Small intestine (tissue), 7 donors: ENCODE measurements around the gene OSBPL10. TPM values are rescaled to one million over a fixed set of nuclear protein-coding genes. Genes with fewer than 3 reads are reported as not detected.

Experiments
- DNase-seq, 2 donors: peaks; one replicate each; pipeline versions ENCODE4 v3.0.0 to v3.0.0-alpha.2; 2013
- FAIRE-seq: peaks from 2 replicates; lab custom pipeline; 2012; peaks lifted over from hg19 to GRCh38; lab: Jason Lieb, UNC
- H3K27ac ChIP-seq, 3 donors: one replicate each; pipeline ENCODE4 v1.5.1; 2013; ENCODE audit warnings: low read length in 2 of 3, mild to moderate bottlenecking in 2 of 3, control low read depth in 1 of 3, inconsistent platforms in 1 of 3, low read depth in 1 of 3, moderate library complexity in 1 of 3
- H3K27me3 ChIP-seq, 3 donors: one replicate each; pipeline ENCODE4 v1.6.1; 2013; ENCODE audit warnings: low read length in 3 of 3, inconsistent platforms in 1 of 3; ENCODE audit not compliant: control insufficient read depth in 3 of 3, insufficient read depth in 3 of 3
- H3K36me3 ChIP-seq, 3 donors: one replicate each; pipeline ENCODE4 v1.6.1; 2013; ENCODE audit warnings: low read length in 3 of 3, inconsistent platforms in 1 of 3, low read depth in 1 of 3, mild to moderate bottlenecking in 1 of 3, moderate library complexity in 1 of 3; ENCODE audit not compliant: control insufficient read depth in 3 of 3, insufficient read depth in 2 of 3
- H3K4me1 ChIP-seq, 3 donors: one replicate each; pipeline ENCODE4 v1.6.1; 2013; ENCODE audit warnings: low read length in 2 of 3, inconsistent platforms in 1 of 3, low read depth in 1 of 3, mild to moderate bottlenecking in 1 of 3, moderate library complexity in 1 of 3; ENCODE audit not compliant: control insufficient read depth in 3 of 3, insufficient read depth in 2 of 3
- H3K4me3 ChIP-seq, 3 donors: one replicate each; pipeline ENCODE4 v1.5.1; 2013; ENCODE audit warnings: low read length in 3 of 3, control low read depth in 1 of 3, inconsistent platforms in 1 of 3, low read depth in 1 of 3, mild to moderate bottlenecking in 1 of 3, moderate library complexity in 1 of 3
- H3K9me3 ChIP-seq, 2 donors: one replicate each; pipeline ENCODE4 v1.6.1; 2013; ENCODE audit warnings: low read depth in 1 of 2, low read length in 1 of 2; ENCODE audit not compliant: control insufficient read depth in 2 of 2, insufficient read depth in 1 of 2
- WGBS, 3 donors: extraction: QIAGEN DNeasy Blood & Tissue Kit; methylation state at CpG; one replicate each; pipeline ENCODE4 v1.1.7; 2013; 5-methylcytosine and 5-hydroxymethylcytosine counted together
- polyA plus RNA-seq, 4 donors: library from polyadenylated mRNA; stranded (reverse) in 3 of 4; unstranded in 1 of 4; fragments of 200-250 nt in 3 of 4; fragments of 120-200 nt in 1 of 4; gene quantifications; one replicate each; pipeline versions ENCODE4 v1.2.1 to v1.2.3, GENCODE V29; 2013
- donor health status: healthy with polysubstance abuse.
- donor health status: control.
- donor health status: control.
- donor health status: Bipolar disorder and iron deficiency.
- donor health status: healthy.

OSBPL10 gene
- polyA plus RNA-seq, 4 donors = 1.4 to 8.6 (median 3.8) TPM

DNA sequence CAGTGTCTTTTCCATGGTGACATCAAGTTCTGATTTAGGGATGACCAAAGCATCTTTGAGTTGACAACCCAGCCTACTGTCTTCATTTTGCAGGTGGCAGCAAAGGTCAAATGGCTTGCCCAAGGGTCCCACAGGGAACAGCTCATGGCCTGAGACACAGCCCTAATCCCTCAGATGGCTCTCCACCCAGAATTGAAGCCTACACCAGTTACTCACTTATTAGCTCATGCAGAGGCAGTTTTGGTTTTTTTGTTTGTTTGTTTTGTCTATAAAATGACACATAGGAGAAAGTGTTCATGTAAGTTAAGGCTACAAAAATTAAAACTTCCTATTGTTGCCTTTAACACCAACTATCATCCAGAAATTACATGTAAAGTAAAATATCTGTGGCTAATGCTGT lies 167.9 kb downstream of the OSBPL10 start:
- peaks cover 0 to 7% (median 0%) of the 10 kb centered on the region in 3 donors for H3K36me3 ChIP-seq
- no peaks in the 10 kb centered on the region for H3K4me1 ChIP-seq
- DNase-seq (no peak), FAIRE-seq (no peak)
- H3K4me3 ChIP-seq = no peak overlapping the region
- H3K27ac ChIP-seq = no peak overlapping the region
- H3K9me3 ChIP-seq = peaks cover 0 to 2% of the 10 kb centered on the region in 2 donors
- no peaks in the 10 kb centered on the region for H3K27me3 ChIP-seq

- no peak overlapping the region for H3K4me3 ChIP-seq
- no peak for FAIRE-seq
- no peak overlapping the region for H3K27ac ChIP-seq
- 93 to 96% (median 94%) methylated on average over 11 of the region's 11 CpGs for WGBS, 3 donors
- H3K9me3 ChIP-seq = peaks cover 0 to 2% of the 10 kb centered on the region in 2 donors
- H3K27me3 ChIP-seq = no peaks in the 10 kb centered on the region
- peaks cover 0 to under 1% (median 0%) of the 10 kb centered on the region in 3 donors for H3K36me3 ChIP-seq
- no peak for DNase-seq
- no peaks in the 10 kb centered on the region for H3K4me1 ChIP-seq
Measured at GRCh38 chr3:31810991-31811433, 170.1 kb downstream of the OSBPL10 start.

DNA sequence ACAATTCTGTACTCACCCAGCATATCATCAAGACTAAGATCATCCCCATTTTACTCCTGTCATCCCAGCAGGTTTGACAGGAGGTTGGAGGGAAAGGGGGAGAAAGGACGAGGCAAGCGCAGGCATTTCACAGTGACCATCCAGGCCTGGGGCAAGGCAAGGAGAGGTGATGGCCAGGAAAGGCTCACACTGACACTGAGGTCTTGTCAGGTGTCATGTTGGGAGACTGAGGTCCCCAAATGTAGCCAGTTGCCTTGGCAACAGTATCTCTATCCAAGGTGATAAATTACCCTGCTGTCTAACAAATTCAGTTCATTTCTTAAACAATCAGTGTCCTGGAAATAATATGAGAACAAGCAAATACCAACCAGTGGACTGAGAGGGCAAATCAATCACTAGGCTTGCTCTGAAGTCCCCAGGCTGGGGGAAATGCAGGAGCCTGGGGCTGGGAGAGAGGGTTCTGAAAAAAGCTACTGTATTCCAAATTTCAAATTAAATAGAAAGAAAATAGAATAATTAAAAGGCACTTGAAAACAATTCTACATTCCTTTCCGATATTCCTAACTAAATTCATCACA lies 172.8 kb downstream of the OSBPL10 start:
- Histone ChIP-seq H3K36me3 (peaks cover 0 to 2% (median 0%) of the 10 kb centered on the region in 3 donors), H3K27me3 (no peaks in the 10 kb centered on the region), H3K4me3 (no peak overlapping the region), H3K4me1 (no peaks in the 10 kb centered on the region), H3K27ac (no peak overlapping the region), H3K9me3 (peaks cover 0 to 2% of the 10 kb centered on the region in 2 donors)
- 90 to 95% (median 91%) methylated on average over 3 of the region's 3 CpGs for WGBS, 3 donors
- DNase-seq = no peak
- FAIRE-seq = no peak

DNA sequence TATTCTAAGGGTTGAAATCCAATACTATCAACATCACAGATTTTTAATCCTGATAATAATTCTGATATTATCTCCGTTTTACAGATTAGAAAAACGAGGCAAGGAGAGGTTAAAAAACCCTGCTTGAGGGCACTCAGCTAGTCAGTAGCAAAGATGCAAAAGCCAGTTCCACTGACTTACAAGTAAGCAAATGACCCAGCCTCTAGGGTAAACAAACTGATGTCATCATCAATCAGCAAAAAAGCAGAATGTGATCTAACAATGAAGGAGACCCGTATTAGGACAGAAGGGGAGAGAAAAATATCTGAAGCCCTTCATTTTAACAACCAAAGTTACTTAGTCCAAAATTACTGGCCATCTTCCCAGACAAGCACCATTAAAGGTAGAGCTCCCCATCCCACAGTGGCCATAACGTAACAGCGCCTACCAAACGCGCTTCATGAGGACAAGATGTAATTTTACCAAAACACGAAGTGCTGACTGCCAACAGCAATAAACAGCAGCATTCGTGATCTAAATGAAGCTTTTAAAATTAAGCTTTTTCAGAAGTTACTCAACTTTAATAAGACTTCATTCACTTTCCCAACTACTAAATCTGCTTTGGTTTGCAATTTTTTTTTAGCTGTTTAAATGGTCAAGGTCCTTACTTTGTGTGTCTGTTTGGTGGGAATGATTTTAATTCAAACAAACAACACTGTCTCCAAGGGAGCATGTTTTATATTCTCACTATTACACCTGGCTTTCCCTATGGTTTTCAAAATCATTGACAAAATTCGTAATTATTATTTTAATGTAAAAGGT lies 176.6 kb downstream of the OSBPL10 start:
- Histone ChIP-seq H3K36me3 (peaks cover 0 to 2% (median 0%) of the 10 kb centered on the region in 3 donors), H3K9me3 (no peaks in the 10 kb centered on the region), H3K27me3 (no peaks in the 10 kb centered on the region), H3K4me1 (no peaks in the 10 kb centered on the region), H3K27ac (no peak overlapping the region), H3K4me3 (no peak overlapping the region)
- 71 to 79% (median 76%) methylated on average over 10 of the region's 10 CpGs for WGBS, 3 donors
- DNase-seq = no peak
- no peak for FAIRE-seq

GRCh38 chr3:31802981-31803740 lies 177.9 kb downstream of the OSBPL10 start:
- Histone ChIP-seq H3K9me3 (peaks cover 0 to 5% of the 10 kb centered on the region in 2 donors), H3K27me3 (no peaks in the 10 kb centered on the region), H3K4me3 (no peak overlapping the region), H3K4me1 (no peaks in the 10 kb centered on the region), H3K36me3 (peaks cover 0 to 4% (median 0%) of the 10 kb centered on the region in 3 donors), H3K27ac (no peak overlapping the region)
- FAIRE-seq (no peak), DNase-seq (no peak)
- 87 to 93% (median 89%) methylated on average over 7 of the region's 7 CpGs for WGBS, 3 donors

DNA sequence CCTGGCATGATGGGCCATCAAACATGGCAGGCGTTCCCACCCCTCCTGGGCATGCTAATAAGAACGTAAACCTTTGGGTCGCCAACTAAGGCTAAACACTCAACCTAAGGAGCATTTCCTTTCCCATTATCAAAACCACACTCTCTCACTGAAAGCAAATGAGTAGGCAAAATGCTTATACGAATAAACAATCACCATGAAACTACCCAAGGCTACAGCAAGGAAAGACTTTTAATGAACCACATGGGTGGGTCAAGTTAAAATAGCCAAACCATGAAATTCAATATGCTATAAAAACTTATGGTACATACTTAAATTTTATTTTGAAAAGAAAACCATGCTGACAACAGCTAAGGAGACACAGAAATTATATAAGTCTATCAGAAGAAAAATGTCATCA lies 180.6 kb downstream of the OSBPL10 start:
- Histone ChIP-seq H3K36me3 (peaks cover 0 to 2% (median 0%) of the 10 kb centered on the region in 3 donors), H3K27ac (no peak overlapping the region), H3K9me3 (peaks cover 0 to 5% of the 10 kb centered on the region in 2 donors), H3K4me1 (no peaks in the 10 kb centered on the region), H3K27me3 (no peaks in the 10 kb centered on the region), H3K4me3 (no peak overlapping the region)
- no peak for DNase-seq
- no peak for FAIRE-seq
- 93 to 95% (median 94%) methylated on average over 4 of the region's 4 CpGs for WGBS, 3 donors

GRCh38 chr3:31798840-31799239 lies 182.2 kb downstream of the OSBPL10 start:
- Histone ChIP-seq H3K4me3 (no peak overlapping the region), H3K27ac (no peak overlapping the region), H3K36me3 (peaks cover 0 to 8% (median 0%) of the 10 kb centered on the region in 3 donors), H3K4me1 (no peaks in the 10 kb centered on the region), H3K9me3 (peaks cover 0 to 5% of the 10 kb centered on the region in 2 donors), H3K27me3 (no peaks in the 10 kb centered on the region)
- WGBS, 3 donors = 97 to 98% (median 97%) methylated on average over 4 of the region's 4 CpGs
- DNase-seq (no peak), FAIRE-seq (no peak)

DNA sequence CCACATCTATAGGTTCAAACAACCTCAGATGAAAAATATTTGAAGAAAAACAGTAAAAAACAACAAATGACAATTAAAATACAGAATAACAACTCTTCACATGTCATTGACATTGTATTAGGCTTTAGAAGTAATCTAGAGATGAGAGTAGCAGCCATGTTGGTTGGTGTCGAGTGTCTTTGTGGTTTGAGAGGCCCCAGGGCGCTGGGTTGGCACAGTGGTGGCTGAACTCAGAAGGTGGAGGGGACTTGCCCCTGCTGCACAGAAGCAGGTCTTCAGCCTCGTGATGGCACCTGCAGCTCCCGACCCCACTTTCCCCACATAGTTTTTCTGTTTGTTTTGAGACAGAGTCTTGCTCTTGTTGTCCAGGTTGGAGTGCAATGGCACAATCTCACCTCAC lies 187.2 kb downstream of the OSBPL10 start:
- Histone ChIP-seq H3K4me3 (no peak overlapping the region), H3K9me3 (peaks cover 0 to 2% of the 10 kb centered on the region in 2 donors), H3K4me1 (no peaks in the 10 kb centered on the region), H3K27me3 (no peaks in the 10 kb centered on the region), H3K36me3 (peaks cover 0 to 7% (median 0%) of the 10 kb centered on the region in 3 donors), H3K27ac (no peak overlapping the region)
- DNase-seq = no peak
- no peak for FAIRE-seq
- WGBS, 3 donors = 90 to 97% (median 92%) methylated on average over 4 of the region's 4 CpGs
